Activated T-cell treated with anti-CD3 and anti-CD28 coated beads, Interleukin-2, amount 50 U/mL, for 72 hours (primary cell): Measurements from ENCODE around the gene ITIH3. TPM values are rescaled to one million over a fixed set of nuclear protein-coding genes. Genes with fewer than 3 reads are reported as not detected.

Experiments used
- ATAC-seq, 2 donors: fragments of 150-1000 bp; cut with Tn5 transposase; replicated peaks in 1 of 2; 2 replicates each; pipeline ENCODE4 v1.10.0; 2021; ENCODE audit warnings: moderate library complexity in 2 of 2, mild to moderate bottlenecking in 1 of 2
- DNase-seq, 2 donors: peaks; one replicate each; pipeline ENCODE4 v3.0.0; 2021 to 2022; ENCODE audit warnings: mixed read lengths in 1 of 2
- H3K27ac Mint-ChIP-seq: one replicate; pipeline ENCODE4 v1.8.0; 2022; ENCODE audit warnings: mild to moderate bottlenecking, moderate library complexity, mixed read lengths
- H3K27me3 Mint-ChIP-seq: one replicate; pipeline ENCODE4 v1.8.0; 2022; ENCODE audit warnings: low read depth, mixed read lengths
- H3K36me3 Mint-ChIP-seq, 2 donors: one replicate each; pipeline ENCODE4 v1.8.0; 2022; ENCODE audit warnings: mixed read lengths in 2 of 2, mild to moderate bottlenecking in 1 of 2; ENCODE audit not compliant: insufficient read depth in 2 of 2
- H3K4me1 Mint-ChIP-seq: one replicate; pipeline ENCODE4 v1.8.0; 2022; ENCODE audit warnings: low read depth, mixed read lengths
- H3K4me3 Mint-ChIP-seq, 2 donors: one replicate each; pipeline ENCODE4 v1.8.0; 2022; ENCODE audit warnings: mild to moderate bottlenecking in 2 of 2, mixed read lengths in 2 of 2, moderate library complexity in 2 of 2
- H3K9me3 Mint-ChIP-seq, 2 donors: one replicate each; pipeline ENCODE4 v1.8.0; 2022; ENCODE audit warnings: mixed read lengths in 2 of 2
- total RNA-seq, 2 donors: library from RNA; stranded (reverse); gene quantifications; one replicate each; pipeline ENCODE4 v1.2.3, GENCODE V29; 2022

The ITIH3 gene
- total RNA-seq, 2 donors from 2014 or later: not detected

- Mint-ChIP-seq H3K4me3 (no peak overlapping the region), H3K27me3 (no peaks in the 10 kb centered on the region), H3K36me3 (no peaks in the 10 kb centered on the region), H3K9me3 (no peaks in the 10 kb centered on the region), H3K4me1 (no peaks in the 10 kb centered on the region), H3K27ac (no peak overlapping the region)
- ATAC-seq (no peak), DNase-seq (no peak)
Measured at GRCh38 chr3:52793702-52794611, 639 bp upstream of the ITIH3 start.

GRCh38 chr3:52795298-52795900 lies 803 bp downstream of the ITIH3 start:
- H3K9me3 Mint-ChIP-seq: no peaks in the 10 kb centered on the region

GRCh38 chr3:52796411-52796810 lies 1.8 kb downstream of the ITIH3 start:
- DNase-seq (no peak), ATAC-seq (no peak)
- H3K9me3 Mint-ChIP-seq: no peaks in the 10 kb centered on the region
- H3K27me3 Mint-ChIP-seq: no peaks in the 10 kb centered on the region
- H3K4me3 Mint-ChIP-seq: no peak overlapping the region
- H3K36me3 Mint-ChIP-seq: no peaks in the 10 kb centered on the region
- no peaks in the 10 kb centered on the region for H3K4me1 Mint-ChIP-seq
- H3K27ac Mint-ChIP-seq: no peak overlapping the region

More at GRCh38 chr3:52795298-52795900, 803 bp downstream of the ITIH3 start:
- Mint-ChIP-seq H3K4me3 (no peak overlapping the region), H3K27ac (no peak overlapping the region), H3K36me3 (no peaks in the 10 kb centered on the region), H3K27me3 (no peaks in the 10 kb centered on the region), H3K4me1 (no peaks in the 10 kb centered on the region)
- DNase-seq (no peak), ATAC-seq (no peak)

GRCh38 chr3:52798376-52798977 lies 3.9 kb downstream of the ITIH3 start:
- Mint-ChIP-seq H3K9me3 (no peaks in the 10 kb centered on the region), H3K27me3 (no peaks in the 10 kb centered on the region), H3K27ac (no peak overlapping the region), H3K4me1 (no peaks in the 10 kb centered on the region), H3K36me3 (no peaks in the 10 kb centered on the region), H3K4me3 (no peak overlapping the region)
- DNase-seq (no peak), ATAC-seq (no peak)

GRCh38 chr3:52798978-52799476 lies 4.4 kb downstream of the ITIH3 start:
- H3K4me3 Mint-ChIP-seq: no peak overlapping the region
- no peaks in the 10 kb centered on the region for H3K27me3 Mint-ChIP-seq
- no peaks in the 10 kb centered on the region for H3K9me3 Mint-ChIP-seq
- H3K4me1 Mint-ChIP-seq: no peaks in the 10 kb centered on the region
- no peak for ATAC-seq
- peak; percentile 16 to 34 for DNase-seq
- no peak overlapping the region for H3K27ac Mint-ChIP-seq
- no peaks in the 10 kb centered on the region for H3K36me3 Mint-ChIP-seq

GRCh38 chr3:52800079-52800478 lies 5.5 kb downstream of the ITIH3 start:
- H3K36me3 Mint-ChIP-seq: no peaks in the 10 kb centered on the region
- no peak overlapping the region for H3K27ac Mint-ChIP-seq
- DNase-seq (no peak), ATAC-seq (no peak)
- H3K9me3 Mint-ChIP-seq: no peaks in the 10 kb centered on the region
- H3K4me3 Mint-ChIP-seq: no peak overlapping the region
- H3K4me1 Mint-ChIP-seq: no peaks in the 10 kb centered on the region
- no peaks in the 10 kb centered on the region for H3K27me3 Mint-ChIP-seq

GRCh38 chr3:52801839-52802238 lies 7.2 kb downstream of the ITIH3 start:
- H3K4me3 Mint-ChIP-seq: no peak overlapping the region
- H3K27ac Mint-ChIP-seq: no peak overlapping the region
- H3K27me3 Mint-ChIP-seq: no peaks in the 10 kb centered on the region
- H3K36me3 Mint-ChIP-seq: no peaks in the 10 kb centered on the region
- no peaks in the 10 kb centered on the region for H3K9me3 Mint-ChIP-seq
- DNase-seq (no peak), ATAC-seq (no peak)
- no peaks in the 10 kb centered on the region for H3K4me1 Mint-ChIP-seq

- Mint-ChIP-seq H3K27ac (no peak overlapping the region), H3K4me3 (no peak overlapping the region), H3K4me1 (no peaks in the 10 kb centered on the region), H3K27me3 (no peaks in the 10 kb centered on the region), H3K36me3 (no peaks in the 10 kb centered on the region), H3K9me3 (no peaks in the 10 kb centered on the region)
- no peak for ATAC-seq
- no peak for DNase-seq
Measured at GRCh38 chr3:52805270-52806039, 10.9 kb downstream of the ITIH3 start.

- ATAC-seq (no peak), DNase-seq (no peak)
- no peak overlapping the region for H3K4me3 Mint-ChIP-seq
- no peaks in the 10 kb centered on the region for H3K36me3 Mint-ChIP-seq
- H3K27me3 Mint-ChIP-seq: no peaks in the 10 kb centered on the region
- no peak overlapping the region for H3K27ac Mint-ChIP-seq
- H3K9me3 Mint-ChIP-seq: no peaks in the 10 kb centered on the region
- no peaks in the 10 kb centered on the region for H3K4me1 Mint-ChIP-seq
Measured at GRCh38 chr3:52809149-52809548, 14.6 kb downstream of the ITIH3 start.

- Mint-ChIP-seq H3K4me3 (no peak overlapping the region), H3K4me1 (no peaks in the 10 kb centered on the region), H3K27me3 (no peaks in the 10 kb centered on the region), H3K27ac (no peak overlapping the region), H3K36me3 (no peaks in the 10 kb centered on the region), H3K9me3 (no peaks in the 10 kb centered on the region)
- ATAC-seq (no peak), DNase-seq (no peak)
Measured at GRCh38 chr3:52809662-52810377, 15.2 kb downstream of the ITIH3 start.

- Mint-ChIP-seq H3K4me3 (no peak overlapping the region), H3K36me3 (no peaks in the 10 kb centered on the region), H3K27ac (no peak overlapping the region), H3K9me3 (no peaks in the 10 kb centered on the region), H3K27me3 (no peaks in the 10 kb centered on the region), H3K4me1 (no peaks in the 10 kb centered on the region)
- ATAC-seq (no peak), DNase-seq (no peak)
Measured at GRCh38 chr3:52810923-52811322, 16.3 kb downstream of the ITIH3 start.

GRCh38 chr3:52811452-52812011 lies 16.9 kb downstream of the ITIH3 start:
- Mint-ChIP-seq H3K36me3 (no peaks in the 10 kb centered on the region), H3K27me3 (no peaks in the 10 kb centered on the region), H3K9me3 (no peaks in the 10 kb centered on the region), H3K27ac (no peak overlapping the region), H3K4me3 (no peak overlapping the region), H3K4me1 (no peaks in the 10 kb centered on the region)
- no peak for ATAC-seq
- DNase-seq: no peak
